GM12878 (cell line): ENCODE measurements around the gene WDR26. TPM values are rescaled to one million over a fixed set of nuclear protein-coding genes. Genes with fewer than 3 reads are reported as not detected.

Experiments used
- ATAC-seq: fragments of 200-7000 bp; cut with Tn5 transposase; 3 replicates; pipeline ENCODE4 v1.9.1; 2020; ENCODE audit warnings: mild to moderate bottlenecking, moderate library complexity
- BruUV-seq: library from RNA; stranded (reverse); fragments of 400-500 nt; replicated peaks from 2 replicates; lab custom pipeline; 2021; lab: Mats Ljungman, UMichigan
- CTCF ChIA-PET: fragments of 300-600 bp; sonication (Branson Sonifier 250); formaldehyde crosslinking; extraction: SDS; loops from one replicate; lab custom pipeline; 2021; ENCODE audit warnings: inconsistent platforms; lab: Yijun Ruan, JAX
- POLR2A ChIA-PET: fragments of 350-600 bp; formaldehyde crosslinking; extraction: SDS; loops from one replicate; lab custom pipeline; 2021; ENCODE audit warnings: inconsistent platforms; lab: Charles Lee
- RAD21 ChIA-PET: fragments of 300-600 bp; sonication (Branson Sonifier 250); formaldehyde crosslinking; loops from one replicate; lab custom pipeline; 2023; ENCODE audit warnings: antibody characterized with exemption; ENCODE audit not compliant: unreplicated experiment; lab: Charles Lee
- SMC1A ChIA-PET: fragments of 300-600 bp; sonication (Branson Sonifier 250); formaldehyde crosslinking; loops from one replicate; lab custom pipeline; 2023; ENCODE audit not compliant: unreplicated experiment, uncharacterized antibody; lab: Charles Lee
- DNase-seq: peaks from one replicate; pipeline ENCODE4 v3.0.0-alpha.2; 2011; ENCODE audit warnings: low read depth, low spot score
- FAIRE-seq: peaks from 3 replicates; lab custom pipeline; 2011; peaks lifted over from hg19 to GRCh38; lab: Jason Lieb, UNC
- H2AFZ ChIP-seq: 2 replicates; pipeline ENCODE4 v1.6.0; 2011; ENCODE audit warnings: low read depth, low read length, control low read depth; ENCODE audit not compliant: control insufficient read depth
- H3K27ac ChIP-seq: 2 replicates; pipeline ENCODE4 v1.5.1; 2011; ENCODE audit warnings: control low read depth; ENCODE audit not compliant: control insufficient read depth, insufficient read depth
- H3K27me3 ChIP-seq, 2 experiments: replicated peaks in 1 of 2; 2 replicates each; pipeline versions ENCODE4 v1.6.0 to v1.6.1; 2011; ENCODE audit warnings: low read length in 1 of 2; ENCODE audit not compliant: control insufficient read depth in 2 of 2, insufficient read depth in 2 of 2
- H3K36me3 ChIP-seq, 2 experiments: 2 replicates each; pipeline ENCODE4 v1.5.1; 2011; ENCODE audit warnings: low read length in 1 of 2; ENCODE audit not compliant: control insufficient read depth in 2 of 2, insufficient read depth in 2 of 2
- H3K4me1 ChIP-seq: 2 replicates; pipeline ENCODE4 v1.6.1; 2011; ENCODE audit warnings: mild to moderate bottlenecking, low read length, moderate library complexity, mixed read lengths; ENCODE audit not compliant: control insufficient read depth, insufficient read depth
- H3K4me2 ChIP-seq: 2 replicates; pipeline ENCODE4 v1.6.0; 2011; ENCODE audit warnings: control low read depth; ENCODE audit not compliant: control insufficient read depth, insufficient read depth
- H3K4me3 ChIP-seq: fragments of 200-600 bp; sonication (generic); 2 replicates; pipeline ENCODE4 v1.5.1; 2016
- H3K79me2 ChIP-seq: 2 replicates; pipeline ENCODE4 v1.6.0; 2011; ENCODE audit warnings: low read length; ENCODE audit not compliant: control insufficient read depth, insufficient read depth
- H3K9ac ChIP-seq: 2 replicates; pipeline ENCODE4 v1.8.0; 2011; ENCODE audit warnings: low read length, control low read depth, mixed read lengths; ENCODE audit not compliant: control insufficient read depth, insufficient read depth
- H3K9me3 ChIP-seq: replicated peaks from 3 replicates; pipeline ENCODE4 v1.5.1; 2011; ENCODE audit warnings: mild to moderate bottlenecking, low read length; ENCODE audit not compliant: control insufficient read depth, insufficient read depth
- H4K20me1 ChIP-seq: 2 replicates; pipeline ENCODE4 v1.6.0; 2011; ENCODE audit not compliant: control insufficient read depth, insufficient read depth
- CREB1 ChIP-seq: IDR thresholded peaks from 2 replicates; pipeline ENCODE4 v1.6.1; 2012; ENCODE audit warnings: low read depth, mild to moderate bottlenecking, inconsistent platforms
- JUNB ChIP-seq: IDR thresholded peaks from 2 replicates; pipeline ENCODE4 v1.6.1; 2016; ENCODE audit warnings: antibody characterized with exemption, mild to moderate bottlenecking
- KLF5 ChIP-seq: fragments of 450-650 bp; IDR thresholded peaks from 2 replicates; pipeline ENCODE4 v1.6.1; 2014; ENCODE audit warnings: mild to moderate bottlenecking; ENCODE audit not compliant: partially characterized antibody
- NBN ChIP-seq: fragments of 450-650 bp; IDR thresholded peaks from 2 replicates; pipeline ENCODE4 v1.6.1; 2016
- PAX5 ChIP-seq: IDR thresholded peaks from 2 replicates; pipeline ENCODE4 v1.6.1; 2011; ENCODE audit warnings: low read depth, low read length, borderline replicate concordance
- POU2F2 ChIP-seq: IDR thresholded peaks from 3 replicates; pipeline ENCODE4 v1.6.1; 2011; ENCODE audit warnings: low read depth, mild to moderate bottlenecking, low read length, borderline replicate concordance
- RFX5 ChIP-seq: IDR thresholded peaks from 2 replicates; pipeline ENCODE4 v1.6.1; 2011; ENCODE audit warnings: low read depth, low read length, improper control_type of control experiment
- SP1 ChIP-seq: IDR thresholded peaks from one replicate; pipeline ENCODE4 v1.6.1; 2011; ENCODE audit warnings: low read depth, low read length
- SRF ChIP-seq, 2 experiments: IDR thresholded peaks; 2 replicates each; pipeline ENCODE4 v1.6.1; 2011; ENCODE audit warnings: low read depth in 2 of 2, low read length in 2 of 2, mild to moderate bottlenecking in 1 of 2, moderate library complexity in 1 of 2
- STAT3 ChIP-seq: IDR thresholded peaks from 2 replicates; pipeline ENCODE4 v1.6.1; 2011; ENCODE audit warnings: low read depth, low read length, improper control_type of control experiment
- TCF12 ChIP-seq: IDR thresholded peaks from 2 replicates; pipeline ENCODE4 v1.6.1; 2011; ENCODE audit warnings: low read depth, mild to moderate bottlenecking, low read length
- ZBED1 ChIP-seq: IDR thresholded peaks from 2 replicates; pipeline ENCODE4 v1.6.1; 2016; ENCODE audit warnings: borderline replicate concordance
- ZNF207 ChIP-seq: fragments of 450-650 bp; IDR thresholded peaks from 2 replicates; pipeline ENCODE4 v1.6.1; 2014; ENCODE audit warnings: antibody characterized with exemption, mild to moderate bottlenecking, borderline replicate concordance
- ZSCAN29 ChIP-seq: fragments of 450-650 bp; IDR thresholded peaks from 2 replicates; pipeline ENCODE4 v1.6.1; 2017; ENCODE audit warnings: mild to moderate bottlenecking, moderate library complexity
- WGBS: methylation state at CpG from one replicate; pipeline ENCODE4 v1.1.6; 2016; ENCODE audit warnings: low lambda C conversion rate; ENCODE audit not compliant: insufficient replicate concordance, insufficient coverage; ENCODE audit errors: missing lambda C conversion rate; 5-methylcytosine and 5-hydroxymethylcytosine counted together
- in situ Hi-C: fragments of 300-500 bp; cut with MboI; formaldehyde crosslinking; loops from 9 replicates; pipeline ENCODE4 v1.14.3; 2018; ENCODE audit warnings: mixed read lengths
- intact Hi-C: fragments of 100-400 bp; cut with micrococcal nuclease; formaldehyde crosslinking; loops from one replicate; pipeline ENCODE4 v1.14.2; 2022; ENCODE audit not compliant: unreplicated experiment
- polyA plus RNA-seq, 11 experiments: library from polyadenylated mRNA; depleted of rRNA in 4 of 11; unstranded in 6 of 11; stranded (reverse) in 5 of 11; fragments of >200 nt; fragmentation: Nextera tagmentation in 4 of 11; fragmentation: Illumina TruSeq in 1 of 11; extraction: Ambion mirVana in 4 of 11; extraction: Trizol in 1 of 11; gene quantifications; 1 replicate in 1 of 11; 2 replicates in 10 of 11; pipeline versions ENCODE4 v1.2.1 to v1.2.3, GENCODE V29; 2011 to 2016; ENCODE audit warnings: inconsistent platforms in 2 of 11, missing spikeins in 2 of 11, low read depth in 1 of 11
- total RNA-seq, 4 experiments: library from RNA; depleted of rRNA in 3 of 4; stranded (reverse); fragments of >200 nt in 3 of 4; fragmentation: Illumina TruSeq in 1 of 4; extraction: Trizol in 1 of 4; gene quantifications; 2 replicates each; pipeline versions ENCODE4 v1.2.1 to v1.2.3, GENCODE V29; 2013 to 2021
- TF ChIP-seq, protein P1 (sequence below): fragments of 450-650 bp; IDR thresholded peaks from 2 replicates; pipeline ENCODE4 v1.6.1; 2018; ENCODE audit warnings: borderline replicate concordance, mild to moderate bottlenecking; ENCODE audit not compliant: partially characterized antibody
- TF ChIP-seq, protein P2 (sequence below): fragments of 450-650 bp; IDR thresholded peaks from 2 replicates; pipeline ENCODE4 v1.6.1; 2018; ENCODE audit warnings: mild to moderate bottlenecking, low read depth, moderate library complexity; ENCODE audit not compliant: partially characterized antibody
- TF ChIP-seq, protein P3 (sequence below): fragments of 150-350 bp; IDR thresholded peaks from 2 replicates; pipeline ENCODE4 v1.6.1; 2014; ENCODE audit warnings: mild to moderate bottlenecking, low read depth, low read length

The WDR26 gene
- total and polyA plus RNA-seq, 10 of the 15 experiments (the other 5 are each of a cell fraction or from before 2014, with no cell fraction given), result 6.6 to 47.0 (median 24.4) TPM

DNA sequence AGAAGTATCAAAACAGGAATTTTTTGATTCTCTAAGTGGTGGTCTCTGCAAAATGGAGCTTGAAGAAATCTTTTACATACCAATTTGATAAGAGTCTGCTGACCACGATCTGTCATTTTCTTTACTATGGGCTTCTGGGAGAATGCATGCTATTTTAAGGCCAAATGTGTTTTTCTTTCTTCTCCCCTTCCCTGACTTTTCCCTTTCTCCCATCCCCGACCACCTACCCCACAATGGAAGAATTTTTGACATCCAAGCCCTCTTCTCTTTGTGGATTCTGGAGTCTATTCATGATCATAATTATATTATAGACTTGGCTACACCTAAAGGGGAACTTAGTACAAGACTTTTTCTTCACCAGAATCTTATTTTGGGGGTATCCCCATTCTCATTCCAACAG is 46.7 kb downstream of the WDR26 start:
- intact Hi-C loops, result loop anchor here (5.0 kb wide), 1 partner anchor 39 kb away; no protein-coding TSS in a partner anchor

More for the DNA sequence above, 46.7 kb downstream of the WDR26 start:
- DNase-seq, result no peak
- Histone ChIP-seq H4K20me1 (no peaks in the 10 kb centered on the region), H3K79me2 (no peaks in the 10 kb centered on the region), H3K27me3 (no peaks in the 10 kb centered on the region), H3K36me3 (peaks cover 0 to 24% of the 10 kb centered on the region in 2 experiments; a peak in 3 of 4 replicates), H3K4me1 (no peaks in the 10 kb centered on the region), H2AFZ (no peak overlapping the region), H3K9me3 (no peaks in the 10 kb centered on the region), H3K9ac (no peak overlapping the region), H3K4me2 (no peak overlapping the region), H3K27ac (no peak overlapping the region), H3K4me3 (no peak overlapping the region)
- TF ChIP-seq, protein P1, sequence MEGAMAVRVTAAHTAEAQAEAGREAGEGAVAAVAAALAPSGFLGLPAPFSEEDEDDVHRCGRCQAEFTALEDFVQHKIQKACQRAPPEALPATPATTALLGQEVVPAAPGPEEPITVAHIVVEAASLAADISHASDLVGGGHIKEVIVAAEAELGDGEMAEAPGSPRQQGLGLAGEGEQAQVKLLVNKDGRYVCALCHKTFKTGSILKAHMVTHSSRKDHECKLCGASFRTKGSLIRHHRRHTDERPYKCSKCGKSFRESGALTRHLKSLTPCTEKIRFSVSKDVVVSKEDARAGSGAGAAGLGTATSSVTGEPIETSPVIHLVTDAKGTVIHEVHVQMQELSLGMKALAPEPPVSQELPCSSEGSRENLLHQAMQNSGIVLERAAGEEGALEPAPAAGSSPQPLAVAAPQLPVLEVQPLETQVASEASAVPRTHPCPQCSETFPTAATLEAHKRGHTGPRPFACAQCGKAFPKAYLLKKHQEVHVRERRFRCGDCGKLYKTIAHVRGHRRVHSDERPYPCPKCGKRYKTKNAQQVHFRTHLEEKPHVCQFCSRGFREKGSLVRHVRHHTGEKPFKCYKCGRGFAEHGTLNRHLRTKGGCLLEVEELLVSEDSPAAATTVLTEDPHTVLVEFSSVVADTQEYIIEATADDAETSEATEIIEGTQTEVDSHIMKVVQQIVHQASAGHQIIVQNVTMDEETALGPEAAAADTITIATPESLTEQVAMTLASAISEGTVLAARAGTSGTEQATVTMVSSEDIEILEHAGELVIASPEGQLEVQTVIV, result no peak
- TF ChIP-seq KLF5, result no peak
- TF ChIP-seq NBN, result no peak
- TF ChIP-seq TCF12, result no peak
- TF ChIP-seq ZNF207, result no peak
- no peak for TF ChIP-seq CREB1
- no peak for TF ChIP-seq PAX5
- TF ChIP-seq ZSCAN29, result no peak
- TF ChIP-seq POU2F2, result no peak
- no peak for TF ChIP-seq JUNB
- no peak for TF ChIP-seq SP1
- no peak for TF ChIP-seq RFX5
- TF ChIP-seq SRF (IDR thresholded peaks at IDR 0.05; ENCODE audit: low read depth in 2 of 2, low read length in 2 of 2), result no peak
- no peak for TF ChIP-seq ZBED1
- TF ChIP-seq STAT3, result no peak
- TF ChIP-seq, protein P2, sequence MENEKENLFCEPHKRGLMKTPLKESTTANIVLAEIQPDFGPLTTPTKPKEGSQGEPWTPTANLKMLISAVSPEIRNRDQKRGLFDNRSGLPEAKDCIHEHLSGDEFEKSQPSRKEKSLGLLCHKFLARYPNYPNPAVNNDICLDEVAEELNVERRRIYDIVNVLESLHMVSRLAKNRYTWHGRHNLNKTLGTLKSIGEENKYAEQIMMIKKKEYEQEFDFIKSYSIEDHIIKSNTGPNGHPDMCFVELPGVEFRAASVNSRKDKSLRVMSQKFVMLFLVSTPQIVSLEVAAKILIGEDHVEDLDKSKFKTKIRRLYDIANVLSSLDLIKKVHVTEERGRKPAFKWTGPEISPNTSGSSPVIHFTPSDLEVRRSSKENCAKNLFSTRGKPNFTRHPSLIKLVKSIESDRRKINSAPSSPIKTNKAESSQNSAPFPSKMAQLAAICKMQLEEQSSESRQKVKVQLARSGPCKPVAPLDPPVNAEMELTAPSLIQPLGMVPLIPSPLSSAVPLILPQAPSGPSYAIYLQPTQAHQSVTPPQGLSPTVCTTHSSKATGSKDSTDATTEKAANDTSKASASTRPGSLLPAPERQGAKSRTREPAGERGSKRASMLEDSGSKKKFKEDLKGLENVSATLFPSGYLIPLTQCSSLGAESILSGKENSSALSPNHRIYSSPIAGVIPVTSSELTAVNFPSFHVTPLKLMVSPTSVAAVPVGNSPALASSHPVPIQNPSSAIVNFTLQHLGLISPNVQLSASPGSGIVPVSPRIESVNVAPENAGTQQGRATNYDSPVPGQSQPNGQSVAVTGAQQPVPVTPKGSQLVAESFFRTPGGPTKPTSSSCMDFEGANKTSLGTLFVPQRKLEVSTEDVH, result no peak
- TF ChIP-seq, protein P3, sequence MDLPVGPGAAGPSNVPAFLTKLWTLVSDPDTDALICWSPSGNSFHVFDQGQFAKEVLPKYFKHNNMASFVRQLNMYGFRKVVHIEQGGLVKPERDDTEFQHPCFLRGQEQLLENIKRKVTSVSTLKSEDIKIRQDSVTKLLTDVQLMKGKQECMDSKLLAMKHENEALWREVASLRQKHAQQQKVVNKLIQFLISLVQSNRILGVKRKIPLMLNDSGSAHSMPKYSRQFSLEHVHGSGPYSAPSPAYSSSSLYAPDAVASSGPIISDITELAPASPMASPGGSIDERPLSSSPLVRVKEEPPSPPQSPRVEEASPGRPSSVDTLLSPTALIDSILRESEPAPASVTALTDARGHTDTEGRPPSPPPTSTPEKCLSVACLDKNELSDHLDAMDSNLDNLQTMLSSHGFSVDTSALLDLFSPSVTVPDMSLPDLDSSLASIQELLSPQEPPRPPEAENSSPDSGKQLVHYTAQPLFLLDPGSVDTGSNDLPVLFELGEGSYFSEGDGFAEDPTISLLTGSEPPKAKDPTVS, result no peak
- ChIA-PET CTCF (interaction anchor here (0.7 to 2.5 kb wide), 3 partner anchors 9 to 70 kb away, joined by 3 to 6 read pairs (median 3); no protein-coding TSS in a partner anchor), RAD21 (interaction anchor here (1.0 kb wide), 1 partner anchor 54 kb away, joined by 4 read pairs; no protein-coding TSS in a partner anchor), SMC1A (interaction anchor here (0.9 to 2.3 kb wide), 5 partner anchors 8 to 110 kb away, joined by 3 to 10 read pairs (median 5); no protein-coding TSS in a partner anchor), POLR2A (no interaction called here)
- in situ Hi-C loops, result no loop called here
- ATAC-seq, result no peak
- no TSS peak for BruUV-seq
- FAIRE-seq, result no peak
- WGBS, result 100% methylated on average over 2 of the region's 2 CpGs
